ENCODE data around the gene ZC3H13. TPM values are rescaled to one million over a fixed set of nuclear protein-coding genes. Genes with fewer than 3 reads are reported as not detected.

ZC3H13 gene
- total and polyA plus RNA-seq, 2 of the 4 experiments (the other 2 are of a cell fraction) = 7.7 to 10.8 TPM

Other genes starting within 250 kb of the ZC3H13 start
- not detected in 2 replicates for gene SIAH3, start 201.0 kb downstream of the ZC3H13 start, total RNA-seq (2012; rRNA removed)
- gene SIAH3, start 201.0 kb downstream of the ZC3H13 start, polyA plus RNA-seq (2012; rRNA removed) = under 0.01 TPM in 1 of 2 replicates, not detected in the other
- gene CPB2, start 52.3 kb upstream of the ZC3H13 start, total RNA-seq (2012; rRNA removed) = not detected in 2 replicates
- not detected in 2 replicates for gene CPB2, start 52.3 kb upstream of the ZC3H13 start, polyA plus RNA-seq (2012; rRNA removed)
- not detected in 2 replicates for gene LCP1, start 129.4 kb upstream of the ZC3H13 start, total RNA-seq (2012; rRNA removed)
- gene LCP1, start 129.4 kb upstream of the ZC3H13 start, polyA plus RNA-seq (2012; rRNA removed) = not detected in 2 replicates
- not detected in 2 replicates for gene LRRC63, start 159.2 kb upstream of the ZC3H13 start, total RNA-seq (2012; rRNA removed)
- not detected in 2 replicates for gene LRRC63, start 159.2 kb upstream of the ZC3H13 start, polyA plus RNA-seq (2012; rRNA removed)

Data from IMR-90 (cell line).